Measurements from ENCODE around the gene RABAC1. TPM values are rescaled to one million over a fixed set of nuclear protein-coding genes. Genes with fewer than 3 reads are reported as not detected.

The RABAC1 gene
- total RNA-seq, 1 experiment from 2014 or later = 94.0 TPM

- WGBS (ENCODE audit: extremely low coverage, insufficient read length, low lambda C conversion rate) = no CpG with 5 or more reads among the region's 28 CpGs
- H3K79me1 ChIP-seq (ENCODE audit: insufficient read depth, low read depth, low read length, poor library complexity, severe bottlenecking) = no peaks in the 10 kb centered on the region
- H2AK5ac ChIP-seq (ENCODE audit: insufficient read length, low read length) = no peak overlapping the region
- H4K5ac ChIP-seq (ENCODE audit: insufficient read length, low read depth, low read length) = no peak overlapping the region
- peaks cover 0 to 4% of the 10 kb centered on the region in 2 experiments; a peak in 2 of 4 replicates for H3K4me1 Mint-ChIP-seq
- H2AFZ ChIP-seq (ENCODE audit: low read length) = no peak overlapping the region
- H3K23me2 ChIP-seq (ENCODE audit: insufficient read length, low read depth, low read length, poor library complexity, severe bottlenecking) = no peaks in the 10 kb centered on the region
- peaks cover 0 to 18% (median 7%) of the 10 kb centered on the region in 3 experiments; a peak in 3 of 7 replicates for H3K36me3 Mint-ChIP-seq (ENCODE audit: insufficient read depth in 1 of 3, low read depth in 3 of 3)
- DNase-seq = no peak
- H2BK120ac ChIP-seq (ENCODE audit: low read depth, low read length, poor library complexity, severe bottlenecking) = no peak overlapping the region
- no peaks in the 10 kb centered on the region; the same call in none of the 2 replicates for H3K27me3 Mint-ChIP-seq (ENCODE audit: low read depth)
- no peaks in the 10 kb centered on the region for H4K20me1 ChIP-seq (ENCODE audit: control insufficient read depth, insufficient read depth, insufficient read length)
- no peak overlapping the region for H3T11ph ChIP-seq (ENCODE audit: low read length)
- no peak overlapping the region for H2BK15ac ChIP-seq (ENCODE audit: low read depth, low read length)
- H3K18ac ChIP-seq (ENCODE audit: insufficient read length, low read depth, low read length) = no peak overlapping the region
- no peaks in the 10 kb centered on the region for H3K79me2 ChIP-seq (ENCODE audit: insufficient read depth, low read length)
- H3K4me3 Mint-ChIP-seq = no peak overlapping the region
- no peaks in the 10 kb centered on the region for H3K4me1 ChIP-seq (ENCODE audit: insufficient read depth, low read length)
- H3K9me3 Mint-ChIP-seq = no peaks in the 10 kb centered on the region
- no peak for TF ChIP-seq CTCF (conservative IDR thresholded peaks at IDR 0.05)
- H3K9ac ChIP-seq (ENCODE audit: extremely low read depth, insufficient read length, low read length) = no peak overlapping the region
- no peak overlapping the region for H3K14ac ChIP-seq (ENCODE audit: insufficient read depth, low read length)
- peak overlapping the region in 1 of 3 experiments; percentile 79; a peak in 3 of 7 replicates for H3K27ac Mint-ChIP-seq
- H3K4me2 ChIP-seq (ENCODE audit: insufficient read depth, insufficient read length, low read length) = no peak overlapping the region
- H3K27me3 ChIP-seq (ENCODE audit: insufficient read depth, low read length) = no peaks in the 10 kb centered on the region
- no peak overlapping the region for H4K8ac ChIP-seq (replicated peaks; ENCODE audit: insufficient read length, low read depth, low read length)
- H3K23ac ChIP-seq (ENCODE audit: insufficient read length, low read depth, low read length) = no peak overlapping the region
- H3K56ac ChIP-seq (ENCODE audit: insufficient read length, low read depth, low read length) = no peak overlapping the region
- no peak overlapping the region for H4K91ac ChIP-seq (ENCODE audit: insufficient read length, low read depth, low read length)
- no peak overlapping the region for H2BK5ac ChIP-seq (ENCODE audit: insufficient read length, low read length)
- no peak overlapping the region for H3K4ac ChIP-seq (ENCODE audit: low read depth, low read length)
- H2BK20ac ChIP-seq (ENCODE audit: low read depth, low read length, poor library complexity, severe bottlenecking) = no peak overlapping the region
- H2BK12ac ChIP-seq (ENCODE audit: insufficient read length, low read depth, low read length) = no peak overlapping the region
- H3K27ac ChIP-seq (ENCODE audit: insufficient read length, low read depth, low read length) = no peak overlapping the region
- no peaks in the 10 kb centered on the region for H3K9me3 ChIP-seq (ENCODE audit: control insufficient read depth, low read depth, low read length)
Measured at GRCh38 chr19:41968751-41969595, 9.9 kb upstream of the RABAC1 start.
